ENCODE measurements around the gene HMGCL. TPM values are rescaled to one million over a fixed set of nuclear protein-coding genes. Genes with fewer than 3 reads are reported as not detected.
"Not testable (repeated sequence)": the region's sequence is repeated elsewhere in the genome, so short reads cannot be mapped to it uniquely, and the experiment has no call there.

Gene HMGCL
- total RNA-seq, 1 experiment from 2014 or later: 28.2 TPM

- peak overlapping the region; percentile 21; the same call in 1 of the 2 replicates for H3K9ac ChIP-seq (ENCODE audit: low read length)
- CTCF ChIA-PET: no interaction called here
- H3K4me1 ChIP-seq (ENCODE audit: insufficient read depth, low read length): peaks cover 35% of the 10 kb centered on the region
- H3K9me3 ChIP-seq (ENCODE audit: low read length): no peaks in the 10 kb centered on the region
- no peaks in the 10 kb centered on the region for H3K27me3 ChIP-seq (ENCODE audit: low read length)
- H3K36me3 ChIP-seq (ENCODE audit: low read depth, low read length): peaks cover 19% of the 10 kb centered on the region; the same call in 1 of the 2 replicates
- H2AFZ ChIP-seq (ENCODE audit: low read length): no peak overlapping the region
- no peak for ATAC-seq
- TF ChIP-seq, protein P1, sequence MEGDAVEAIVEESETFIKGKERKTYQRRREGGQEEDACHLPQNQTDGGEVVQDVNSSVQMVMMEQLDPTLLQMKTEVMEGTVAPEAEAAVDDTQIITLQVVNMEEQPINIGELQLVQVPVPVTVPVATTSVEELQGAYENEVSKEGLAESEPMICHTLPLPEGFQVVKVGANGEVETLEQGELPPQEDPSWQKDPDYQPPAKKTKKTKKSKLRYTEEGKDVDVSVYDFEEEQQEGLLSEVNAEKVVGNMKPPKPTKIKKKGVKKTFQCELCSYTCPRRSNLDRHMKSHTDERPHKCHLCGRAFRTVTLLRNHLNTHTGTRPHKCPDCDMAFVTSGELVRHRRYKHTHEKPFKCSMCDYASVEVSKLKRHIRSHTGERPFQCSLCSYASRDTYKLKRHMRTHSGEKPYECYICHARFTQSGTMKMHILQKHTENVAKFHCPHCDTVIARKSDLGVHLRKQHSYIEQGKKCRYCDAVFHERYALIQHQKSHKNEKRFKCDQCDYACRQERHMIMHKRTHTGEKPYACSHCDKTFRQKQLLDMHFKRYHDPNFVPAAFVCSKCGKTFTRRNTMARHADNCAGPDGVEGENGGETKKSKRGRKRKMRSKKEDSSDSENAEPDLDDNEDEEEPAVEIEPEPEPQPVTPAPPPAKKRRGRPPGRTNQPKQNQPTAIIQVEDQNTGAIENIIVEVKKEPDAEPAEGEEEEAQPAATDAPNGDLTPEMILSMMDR (conservative IDR thresholded peaks at IDR 0.05; ENCODE audit: low read depth, low read length): no peak
- POLR2A ChIA-PET (ENCODE audit: unreplicated experiment): interaction anchor here (0.5 kb wide), 1 partner anchor 39 kb away, joined by 9 read pairs; no protein-coding TSS in a partner anchor
- intact Hi-C loops (cut with micrococcal nuclease): loop anchor here (5.0 kb wide), 2 partner anchors 38 to 102 kb away; partner anchors contain the start of gene HMGCL
- DNase-seq: no peak
- H3F3A ChIP-seq (ENCODE audit: low read length, unreplicated experiment): no peaks in the 10 kb centered on the region
- H3K9me2 ChIP-seq (replicated peaks; ENCODE audit: low read length): no peaks in the 10 kb centered on the region
- peaks cover 16% of the 10 kb centered on the region for H3K79me2 ChIP-seq (ENCODE audit: low read length)
- H3K4me3 ChIP-seq (ENCODE audit: low read length): no peak overlapping the region
- H4K20me1 ChIP-seq (ENCODE audit: low read length): no peaks in the 10 kb centered on the region
- peak overlapping the region; percentile 94 for H3K4me2 ChIP-seq (ENCODE audit: low read length)
- H3K27ac ChIP-seq (ENCODE audit: low read length): peak overlapping the region; percentile 78
- BruUV-seq (replicated peaks): no TSS peak
Observed at GRCh38 chr1:23864801-23865542, 39.7 kb upstream of the HMGCL start.

DNA sequence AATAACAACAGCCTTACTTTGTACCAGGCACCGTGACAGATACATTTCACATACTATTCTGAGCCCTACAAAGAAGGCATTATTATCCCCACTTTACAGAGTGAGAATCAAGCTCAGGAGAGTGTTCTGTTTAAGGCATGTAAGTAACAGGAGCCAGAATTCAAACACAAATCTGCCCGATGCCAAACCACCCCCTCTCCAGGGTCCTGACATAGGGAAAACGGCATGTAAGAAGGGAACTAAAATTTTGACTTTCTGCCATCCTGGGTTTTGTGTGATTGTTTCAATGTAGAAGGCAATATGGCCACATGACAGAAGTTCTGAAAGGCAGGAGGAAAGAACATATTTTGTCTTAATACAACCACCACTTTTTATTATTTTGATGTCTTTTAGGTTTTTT lies 37.4 kb upstream of the HMGCL start:
- BruUV-seq (replicated peaks): no TSS peak
- intact Hi-C loops (cut with micrococcal nuclease): no loop called here
- H3F3A ChIP-seq (ENCODE audit: low read length, unreplicated experiment): no peaks in the 10 kb centered on the region
- no peak for TF ChIP-seq EZH2phosphoT487 (IDR thresholded peaks at IDR 0.05; ENCODE audit: borderline replicate concordance, low read length)
- TF ChIP-seq EZH2 (IDR thresholded peaks at IDR 0.05; ENCODE audit: low read length, unreplicated experiment): no peak
- TF ChIP-seq, protein P1 (conservative IDR thresholded peaks at IDR 0.05; ENCODE audit: low read depth, low read length): no peak
- peaks cover 14% of the 10 kb centered on the region for H3K79me2 ChIP-seq (ENCODE audit: low read length)
- H3K4me2 ChIP-seq (ENCODE audit: low read length): no peak overlapping the region
- no peak overlapping the region for H2AFZ ChIP-seq (ENCODE audit: low read length)
- no peaks in the 10 kb centered on the region for H4K20me1 ChIP-seq (ENCODE audit: low read length)
- peaks cover 30% of the 10 kb centered on the region for H3K4me1 ChIP-seq (ENCODE audit: insufficient read depth, low read length)
- H3K9ac ChIP-seq (ENCODE audit: low read length): no peak overlapping the region
- no peak for DNase-seq
- H3K27me3 ChIP-seq (ENCODE audit: low read length): no peaks in the 10 kb centered on the region
- ChIA-PET CTCF (no interaction called here), POLR2A (ENCODE audit: unreplicated experiment) (no interaction called here)
- H3K4me3 ChIP-seq (ENCODE audit: low read length): no peak overlapping the region
- H3K36me3 ChIP-seq (ENCODE audit: low read depth, low read length): peaks cover 23% of the 10 kb centered on the region; the same call in 1 of the 2 replicates
- no peaks in the 10 kb centered on the region for H3K9me2 ChIP-seq (replicated peaks; ENCODE audit: low read length)
- H3K9me3 ChIP-seq (ENCODE audit: low read length): no peaks in the 10 kb centered on the region
- no peak overlapping the region for H3K27ac ChIP-seq (ENCODE audit: low read length)
- ATAC-seq: no peak

GRCh38 chr1:23854568-23854967 lies 29.3 kb upstream of the HMGCL start:
- no peak for ATAC-seq
- no TSS peak for BruUV-seq (replicated peaks)

DNA sequence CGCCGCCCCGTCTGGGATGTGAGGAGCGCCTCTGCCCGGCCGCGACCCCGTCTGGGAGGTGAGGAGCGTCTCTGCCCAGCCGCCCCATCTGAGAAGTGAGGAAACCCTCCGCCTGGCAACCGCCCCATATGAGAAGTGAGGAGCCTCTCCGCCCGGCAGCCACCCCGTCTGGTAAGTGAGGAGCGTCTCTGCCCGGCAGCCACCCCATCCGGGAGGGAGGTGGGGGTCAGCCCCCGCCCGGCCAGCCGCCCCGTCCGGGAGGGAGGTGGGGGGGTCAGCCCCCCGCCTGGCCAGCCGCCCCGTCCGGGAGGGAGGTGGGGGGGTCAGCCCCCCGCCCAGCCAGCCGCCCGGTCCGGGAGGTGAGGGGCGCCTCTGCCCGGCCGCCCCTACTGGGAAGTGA lies 27.9 kb upstream of the HMGCL start:
- H3K4me3 ChIP-seq (ENCODE audit: low read length); H3K79me2 ChIP-seq (ENCODE audit: low read length); H3K27me3 ChIP-seq (ENCODE audit: low read length); H3K36me3 ChIP-seq (ENCODE audit: low read depth, low read length); H3K4me1 ChIP-seq (ENCODE audit: insufficient read depth, low read length); H3F3A ChIP-seq (ENCODE audit: low read length, unreplicated experiment); H3K9me3 ChIP-seq (ENCODE audit: low read length); intact Hi-C loops (cut with micrococcal nuclease); H3K27ac ChIP-seq (ENCODE audit: low read length); CTCF ChIA-PET; H4K20me1 ChIP-seq (ENCODE audit: low read length); H3K9me2 ChIP-seq (replicated peaks; ENCODE audit: low read length); BruUV-seq (replicated peaks); ATAC-seq; H3K4me2 ChIP-seq (ENCODE audit: low read length); DNase-seq; H3K9ac ChIP-seq (ENCODE audit: low read length); H2AFZ ChIP-seq (ENCODE audit: low read length); POLR2A ChIA-PET (ENCODE audit: unreplicated experiment): not testable (repeated sequence)

More at GRCh38 chr1:23854568-23854967, 29.3 kb upstream of the HMGCL start:
- Histone ChIP-seq H3K27ac (ENCODE audit: low read length) (no peak overlapping the region), H2AFZ (ENCODE audit: low read length) (no peak overlapping the region), H3K79me2 (ENCODE audit: low read length) (no peaks in the 10 kb centered on the region), H3K9ac (ENCODE audit: low read length) (no peak overlapping the region), H3K4me3 (ENCODE audit: low read length) (no peak overlapping the region), H3F3A (ENCODE audit: low read length, unreplicated experiment) (no peaks in the 10 kb centered on the region), H3K27me3 (ENCODE audit: low read length) (no peaks in the 10 kb centered on the region), H3K4me2 (ENCODE audit: low read length) (no peak overlapping the region), H3K4me1 (ENCODE audit: insufficient read depth, low read length) (no peaks in the 10 kb centered on the region), H3K36me3 (ENCODE audit: low read depth, low read length) (peaks cover 4% of the 10 kb centered on the region; the same call in 1 of the 2 replicates), H3K9me2 (replicated peaks; ENCODE audit: low read length) (no peaks in the 10 kb centered on the region), H4K20me1 (ENCODE audit: low read length) (no peaks in the 10 kb centered on the region), H3K9me3 (ENCODE audit: low read length) (no peaks in the 10 kb centered on the region)
- no peak for DNase-seq
- no peak for TF ChIP-seq EZH2phosphoT487 (IDR thresholded peaks at IDR 0.05; ENCODE audit: borderline replicate concordance, low read length)
- TF ChIP-seq EZH2 (IDR thresholded peaks at IDR 0.05; ENCODE audit: low read length, unreplicated experiment): no peak
- TF ChIP-seq, protein P1 (conservative IDR thresholded peaks at IDR 0.05; ENCODE audit: low read depth, low read length): peak; percentile 54; the same call in 1 of the 2 replicates
- POLR2A ChIA-PET (ENCODE audit: unreplicated experiment): no interaction called here
- CTCF ChIA-PET: no interaction called here
- intact Hi-C loops (cut with micrococcal nuclease): loop anchor here (1.0 kb wide), 1 partner anchor 82 kb away; no protein-coding TSS in a partner anchor

Measured in PC-3 (cell line).